ENCODE measurements around the gene GSE1.
A peak's percentile ranks its signal among the peaks of the same experiment; 100 is the strongest.

The GSE1 gene

DNA sequence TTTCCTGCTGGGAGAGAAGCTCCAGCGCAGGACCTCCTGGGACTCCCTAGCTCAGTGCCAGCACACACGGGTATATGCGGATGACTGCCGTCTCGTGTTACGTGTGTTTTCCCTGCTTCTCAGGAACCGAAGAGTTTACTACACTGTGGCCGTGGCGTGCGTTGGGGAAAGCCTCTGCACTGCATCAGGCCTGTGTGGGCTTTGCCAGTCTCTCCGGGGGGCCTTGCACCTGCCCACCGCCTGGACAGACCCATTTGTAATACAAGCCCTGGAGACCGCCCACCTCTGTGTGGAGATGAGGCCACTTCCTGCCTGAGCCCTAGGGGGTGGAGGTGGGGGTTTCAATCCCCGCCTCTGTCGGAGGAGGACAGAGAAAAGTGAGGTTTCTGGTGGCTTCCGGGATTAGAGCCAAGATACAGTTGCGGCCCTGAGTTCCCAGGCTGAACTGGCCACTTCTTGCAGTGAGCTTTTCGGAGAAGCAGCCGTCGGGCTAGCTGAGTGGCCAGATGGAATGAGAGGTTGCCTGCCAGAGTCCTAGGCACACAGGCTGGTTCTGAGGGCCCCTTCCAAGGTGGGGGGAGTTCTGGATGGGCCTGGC, 43.4 kb upstream of the GSE1 start:
- H3K4me3 ChIP-seq (ENCODE audit: low read depth, low read length), result peak overlapping the region; percentile 23
- TF ChIP-seq MYC (IDR thresholded peaks at IDR 0.05; ENCODE audit: low read depth, low read length) (peak; percentile 63), POLR2A (IDR thresholded peaks at IDR 0.05; ENCODE audit: extremely low read depth, insufficient read length) (peak; percentile 56)
- TF ChIP-seq, protein P1, sequence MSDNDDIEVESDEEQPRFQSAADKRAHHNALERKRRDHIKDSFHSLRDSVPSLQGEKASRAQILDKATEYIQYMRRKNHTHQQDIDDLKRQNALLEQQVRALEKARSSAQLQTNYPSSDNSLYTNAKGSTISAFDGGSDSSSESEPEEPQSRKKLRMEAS (IDR thresholded peaks at IDR 0.05; ENCODE audit: low read depth, low read length), result peak; percentile 31; the same call in 1 of the 2 replicates
- TF ChIP-seq, protein P2, sequence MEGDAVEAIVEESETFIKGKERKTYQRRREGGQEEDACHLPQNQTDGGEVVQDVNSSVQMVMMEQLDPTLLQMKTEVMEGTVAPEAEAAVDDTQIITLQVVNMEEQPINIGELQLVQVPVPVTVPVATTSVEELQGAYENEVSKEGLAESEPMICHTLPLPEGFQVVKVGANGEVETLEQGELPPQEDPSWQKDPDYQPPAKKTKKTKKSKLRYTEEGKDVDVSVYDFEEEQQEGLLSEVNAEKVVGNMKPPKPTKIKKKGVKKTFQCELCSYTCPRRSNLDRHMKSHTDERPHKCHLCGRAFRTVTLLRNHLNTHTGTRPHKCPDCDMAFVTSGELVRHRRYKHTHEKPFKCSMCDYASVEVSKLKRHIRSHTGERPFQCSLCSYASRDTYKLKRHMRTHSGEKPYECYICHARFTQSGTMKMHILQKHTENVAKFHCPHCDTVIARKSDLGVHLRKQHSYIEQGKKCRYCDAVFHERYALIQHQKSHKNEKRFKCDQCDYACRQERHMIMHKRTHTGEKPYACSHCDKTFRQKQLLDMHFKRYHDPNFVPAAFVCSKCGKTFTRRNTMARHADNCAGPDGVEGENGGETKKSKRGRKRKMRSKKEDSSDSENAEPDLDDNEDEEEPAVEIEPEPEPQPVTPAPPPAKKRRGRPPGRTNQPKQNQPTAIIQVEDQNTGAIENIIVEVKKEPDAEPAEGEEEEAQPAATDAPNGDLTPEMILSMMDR (IDR thresholded peaks at IDR 0.05; ENCODE audit: low read depth, low read length), result no peak
- DNase-seq (ENCODE audit: low read depth), result peak; percentile 92

DNA sequence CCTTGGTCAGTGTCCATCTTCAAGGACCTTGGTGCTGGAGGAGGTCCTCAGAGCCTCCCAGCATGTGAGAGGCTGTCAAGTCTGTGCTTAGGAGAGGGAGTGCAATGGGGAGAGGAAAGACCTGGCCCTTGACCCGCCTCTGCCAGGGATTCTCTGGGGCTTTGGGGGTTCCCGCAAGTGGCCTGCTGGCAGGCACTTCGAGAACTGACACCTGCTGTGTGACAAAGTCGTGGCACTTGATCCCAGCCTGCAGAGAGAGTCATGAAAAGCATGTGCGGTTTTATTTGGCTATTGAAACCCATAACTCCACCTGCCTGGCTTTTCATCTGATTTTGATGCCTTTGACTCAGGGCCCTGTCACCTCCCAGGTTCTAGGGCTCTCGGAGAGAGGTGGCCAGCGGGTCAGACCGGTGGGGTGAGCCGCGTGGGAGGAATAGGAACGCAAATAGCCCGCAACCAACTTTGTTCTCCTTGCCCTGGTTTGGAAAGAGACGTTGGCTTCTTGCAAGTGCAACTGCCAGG, 42.8 kb upstream of the GSE1 start:
- peak; percentile 65 for DNase-seq (ENCODE audit: low read depth)
- TF ChIP-seq, protein P2 (IDR thresholded peaks at IDR 0.05; ENCODE audit: low read depth, low read length), result no peak
- TF ChIP-seq MYC (IDR thresholded peaks at IDR 0.05; ENCODE audit: low read depth, low read length), result 0 out of 2 replicates have a peak, but pooled peaks have one; percentile 20
- peak; percentile 2 for TF ChIP-seq POLR2A (IDR thresholded peaks at IDR 0.05; ENCODE audit: extremely low read depth, insufficient read length)
- TF ChIP-seq, protein P1 (IDR thresholded peaks at IDR 0.05; ENCODE audit: low read depth, low read length), result no peak; the same call in none of the 2 replicates
- peak overlapping the region; percentile 23 for H3K4me3 ChIP-seq (ENCODE audit: low read depth, low read length)

DNA sequence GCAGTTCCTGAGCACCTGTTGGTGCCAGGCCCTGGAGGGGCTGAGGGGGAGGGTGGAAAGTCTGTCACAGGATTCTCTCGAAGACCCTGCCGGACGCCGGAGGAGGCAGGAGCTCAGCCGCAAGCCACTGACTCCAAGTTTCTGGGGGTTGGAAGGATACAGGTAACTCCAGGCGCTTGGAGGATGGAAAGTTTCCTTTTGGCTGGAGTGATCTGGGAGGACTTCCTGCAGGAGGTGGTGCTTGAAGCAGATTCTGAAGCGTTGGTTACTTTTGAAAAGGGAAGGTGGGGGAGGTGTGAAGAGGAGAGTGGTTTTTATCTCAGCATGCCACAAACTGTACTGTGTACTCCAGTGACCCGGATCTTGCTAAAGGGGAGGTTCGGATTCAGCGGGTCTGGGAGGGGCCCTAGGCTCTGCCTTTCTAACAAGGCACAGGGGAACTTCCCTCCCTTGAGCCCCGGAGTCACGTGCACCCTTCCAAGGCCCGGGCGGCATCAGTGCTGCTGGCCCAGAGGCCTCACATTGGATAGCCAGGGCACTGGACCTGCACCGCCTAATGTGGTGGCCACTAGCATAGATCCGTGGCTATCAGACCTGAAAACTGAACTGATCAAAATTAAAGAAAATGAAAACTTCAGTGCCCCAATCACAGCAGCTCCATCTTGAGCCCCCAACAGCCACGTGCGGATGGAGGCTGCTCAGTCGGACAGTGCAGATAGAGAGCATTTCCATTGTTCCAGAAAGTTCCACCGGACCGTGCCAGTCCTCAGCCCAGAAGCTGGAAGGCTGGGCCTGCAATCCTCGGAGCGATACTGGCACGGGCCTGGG, 42.2 kb upstream of the GSE1 start:
- peak; percentile 94 for DNase-seq (ENCODE audit: low read depth)
- TF ChIP-seq, protein P2 (IDR thresholded peaks at IDR 0.05; ENCODE audit: low read depth, low read length), result no peak
- TF ChIP-seq POLR2A (IDR thresholded peaks at IDR 0.05; ENCODE audit: extremely low read depth, insufficient read length), result no peak
- TF ChIP-seq, protein P1 (IDR thresholded peaks at IDR 0.05; ENCODE audit: low read depth, low read length), result peak; percentile 95
- TF ChIP-seq MYC (IDR thresholded peaks at IDR 0.05; ENCODE audit: low read depth, low read length), result peak; percentile 78
- peak overlapping the region; percentile 10 for H3K4me3 ChIP-seq (ENCODE audit: low read depth, low read length)

DNA sequence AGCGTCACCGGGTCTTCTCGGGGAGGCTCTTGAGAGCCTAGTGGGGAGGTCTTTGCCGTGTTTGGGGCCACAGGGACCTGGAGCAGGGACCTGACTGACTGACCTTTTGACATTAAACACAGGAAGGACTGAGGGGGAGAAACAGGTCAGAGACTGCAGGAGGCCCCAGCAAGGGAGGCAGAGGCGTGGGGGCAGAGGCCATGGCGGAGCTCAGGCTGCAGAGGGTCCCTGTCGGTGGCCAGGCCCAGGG, 41.6 kb upstream of the GSE1 start:
- H3K4me3 ChIP-seq (ENCODE audit: low read depth, low read length), result no peak overlapping the region
- TF ChIP-seq POLR2A (IDR thresholded peaks at IDR 0.05; ENCODE audit: extremely low read depth, insufficient read length) (no peak), MYC (IDR thresholded peaks at IDR 0.05; ENCODE audit: low read depth, low read length) (no peak)
- TF ChIP-seq, protein P1 (IDR thresholded peaks at IDR 0.05; ENCODE audit: low read depth, low read length), result no peak
- no peak for DNase-seq (ENCODE audit: low read depth)

DNA sequence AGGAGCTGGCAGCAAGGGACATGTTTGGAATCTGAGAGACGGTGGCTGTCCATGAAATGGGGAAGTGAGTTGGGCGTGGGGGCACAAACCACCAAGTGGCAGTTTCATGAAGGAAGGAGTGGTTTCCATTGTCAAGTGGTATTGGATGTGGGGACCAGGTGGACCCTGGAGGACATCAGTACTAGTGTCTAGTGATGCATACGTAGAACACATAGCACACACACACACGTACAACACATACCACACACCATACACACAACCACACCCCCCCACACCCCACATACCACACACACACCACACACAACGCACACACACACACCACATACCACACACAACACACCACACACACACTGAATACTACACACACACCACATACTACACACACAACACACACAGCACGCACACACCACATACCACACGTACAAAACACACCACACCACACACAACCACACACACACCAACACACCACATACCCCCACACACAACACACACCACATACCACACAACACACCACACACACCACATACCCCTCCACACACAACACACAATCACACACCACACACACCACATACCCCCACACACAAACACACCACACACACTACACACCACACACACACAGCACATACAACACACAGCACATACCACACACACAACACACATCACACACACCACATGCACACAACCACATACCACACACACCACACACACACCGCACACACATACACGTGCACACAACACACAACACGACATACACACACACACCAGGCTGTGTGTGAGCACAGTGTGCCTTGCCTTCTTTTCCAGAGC, 41.1 kb upstream of the GSE1 start:
- H3K4me3 ChIP-seq (ENCODE audit: low read depth, low read length), result no peak overlapping the region
- DNase-seq (ENCODE audit: low read depth), result peak; percentile 99
- TF ChIP-seq MYC (IDR thresholded peaks at IDR 0.05; ENCODE audit: low read depth, low read length) (peak; percentile 62; the same call in 1 of the 2 replicates), POLR2A (IDR thresholded peaks at IDR 0.05; ENCODE audit: extremely low read depth, insufficient read length) (no peak)
- TF ChIP-seq, protein P2 (IDR thresholded peaks at IDR 0.05; ENCODE audit: low read depth, low read length), result no peak
- TF ChIP-seq, protein P1 (IDR thresholded peaks at IDR 0.05; ENCODE audit: low read depth, low read length), result peak; percentile 79; the same call in 1 of the 2 replicates

Measured in NB4 (cell line).